Right cardiac atrium (tissue), 5 donors: ENCODE measurements around the gene CTNNBIP1. TPM values are rescaled to one million over a fixed set of nuclear protein-coding genes. Genes with fewer than 3 reads are reported as not detected.
"Not testable (repeated sequence)": the region's sequence is repeated elsewhere in the genome, so short reads cannot be mapped to it uniquely, and the experiment has no call there.

ENCODE experiments used
- ATAC-seq, 2 donors: fragments of 200-7000 bp; cut with Tn5 transposase; one replicate each; pipeline versions ENCODE4 v1.8.0 to v1.9.1; 2020; ENCODE audit warnings: moderate library complexity in 2 of 2, mild to moderate bottlenecking in 1 of 2
- DNase-seq, 3 donors: peaks; one replicate each; pipeline ENCODE4 v3.0.0-alpha.2; 2020
- H3K27ac ChIP-seq: one replicate; pipeline ENCODE4 v1.5.1; 2013; ENCODE audit warnings: mild to moderate bottlenecking, low read length, control low read depth, moderate library complexity
- H3K27me3 ChIP-seq: one replicate; pipeline ENCODE4 v1.6.1; 2013; ENCODE audit not compliant: control insufficient read depth, insufficient read depth
- H3K4me1 ChIP-seq: one replicate; pipeline ENCODE4 v1.6.1; 2013; ENCODE audit warnings: low read length; ENCODE audit not compliant: control insufficient read depth, insufficient read depth
- H3K4me3 ChIP-seq: one replicate; pipeline ENCODE4 v1.5.1; 2013; ENCODE audit warnings: low read length, control low read depth
- H3K9me3 ChIP-seq: one replicate; pipeline ENCODE4 v1.6.1; 2013; ENCODE audit warnings: low read length; ENCODE audit not compliant: control insufficient read depth
- WGBS: extraction: QIAGEN DNeasy Blood & Tissue Kit; methylation state at CpG from one replicate; pipeline ENCODE4 v1.1.7; 2013; 5-methylcytosine and 5-hydroxymethylcytosine counted together
- intact Hi-C, 4 donors: fragments of 100-400 bp; cut with DNase I; formaldehyde crosslinking; loops; one replicate each; pipeline versions ENCODE4 v1.11.0 to v1.14.0; 2022 to 2023
- polyA plus RNA-seq: library from polyadenylated mRNA; stranded (reverse); fragments of 200-250 nt; gene quantifications from one replicate; pipeline ENCODE4 v1.2.3, GENCODE V29; 2013
- total RNA-seq, 4 donors: library from RNA; stranded (reverse); fragmentation: NEBNext Ultra II Directional; extraction: Animal tissue kit (Norgen Biotek cat#: 25700); gene quantifications; one replicate each; pipeline ENCODE4 v1.2.1, GENCODE V29; 2021
- donor health status: healthy with polysubstance abuse.
- donor health status: DM: no; HTN: yes; CAD: no.
- donor health status: DM: no; HTN: no; CAD: no.
- donor health status: DM: no; HTN: yes; CAD: no; lungs with severe emphysema.
- donor health status: DM: yes; HTN: yes; CAD: no.

CTNNBIP1 gene
- total and polyA plus RNA-seq, 5 donors: 31.9 to 71.8 (median 52.7) TPM

GRCh38 chr1:9803003-9803918, 106.8 kb downstream of the CTNNBIP1 start:
- H3K9me3 ChIP-seq, ATAC-seq, H3K4me1 ChIP-seq, H3K4me3 ChIP-seq, intact Hi-C loops, H3K27ac ChIP-seq, H3K27me3 ChIP-seq, DNase-seq: not testable (repeated sequence)
- WGBS: 95% methylated on average over 13 of the region's 13 CpGs

GRCh38 chr1:9801909-9802308, 108.2 kb downstream of the CTNNBIP1 start:
- DNase-seq (no peak), ATAC-seq (no peak)
- 94% methylated on average over 1 of the region's 1 CpG for WGBS
- intact Hi-C loops: no loop called here
- Histone ChIP-seq H3K27ac (no peak overlapping the region), H3K27me3 (no peaks in the 10 kb centered on the region), H3K4me3 (no peak overlapping the region), H3K9me3 (no peaks in the 10 kb centered on the region), H3K4me1 (peaks cover 4% of the 10 kb centered on the region)

Other genes starting within 250 kb of the CTNNBIP1 start
- gene CLSTN1, start 86.3 kb downstream of the CTNNBIP1 start, total RNA-seq: 10 to 100 TPM; 67.1 to 72.1 (median 70.0) TPM
- 51.4 TPM for gene CLSTN1, start 86.3 kb downstream of the CTNNBIP1 start, polyA plus RNA-seq
- 10 to 100 TPM; 30.5 to 36.9 (median 33.8) TPM for gene LZIC, start 33.1 kb upstream of the CTNNBIP1 start, total RNA-seq
- gene LZIC, start 33.1 kb upstream of the CTNNBIP1 start, polyA plus RNA-seq: 22.6 TPM
- gene NMNAT1, start 33.2 kb upstream of the CTNNBIP1 start, total RNA-seq: 10 to 100 TPM; 15.5 to 19.1 (median 18.1) TPM
- 13.1 TPM for gene NMNAT1, start 33.2 kb upstream of the CTNNBIP1 start, polyA plus RNA-seq
- gene RBP7, start 87.0 kb upstream of the CTNNBIP1 start, total RNA-seq: 10 to 100 TPM; 22.4 to 26.1 (median 25.1) TPM
- gene RBP7, start 87.0 kb upstream of the CTNNBIP1 start, polyA plus RNA-seq: 89.8 TPM
- 10 to 100 TPM; 53.8 to 90.5 (median 65.3) TPM for gene UBE4B, start 122.7 kb upstream of the CTNNBIP1 start, total RNA-seq
- gene UBE4B, start 122.7 kb upstream of the CTNNBIP1 start, polyA plus RNA-seq: 24.1 TPM